ENCODE data around the gene ZEB1.
"Not testable (repeated sequence)": the region's sequence is repeated elsewhere in the genome, so short reads cannot be mapped to it uniquely, and the experiment has no call there.

ZEB1 gene

GRCh38 chr10:31359979-31360378, 41.0 kb downstream of the ZEB1 start:
- peaks cover 22% of the 10 kb centered on the region for H4K20me1 ChIP-seq (ENCODE audit: insufficient read depth, low read length, poor library complexity, severe bottlenecking)
- no peak overlapping the region for H3K9ac ChIP-seq (ENCODE audit: low read depth, low read length, poor library complexity, severe bottlenecking)
- no peaks in the 10 kb centered on the region for H3K9me3 ChIP-seq (ENCODE audit: insufficient read depth, low read depth, low read length)
- no peak overlapping the region for H3K4me3 ChIP-seq (ENCODE audit: low read length, poor library complexity, severe bottlenecking)
- no peaks in the 10 kb centered on the region for H3K27me3 ChIP-seq (ENCODE audit: insufficient read depth, low read length, poor library complexity, severe bottlenecking)
- peaks cover 5% of the 10 kb centered on the region for H3K4me1 ChIP-seq (ENCODE audit: insufficient read depth, low read length, poor library complexity, severe bottlenecking)
- H3K4me2 ChIP-seq (ENCODE audit: low read depth, low read length, poor library complexity, severe bottlenecking), result no peak overlapping the region
- no peak overlapping the region for H2AFZ ChIP-seq (ENCODE audit: low read length)
- peaks cover 84% of the 10 kb centered on the region for H3K79me2 ChIP-seq (ENCODE audit: insufficient read depth, low read length)
- peaks cover 5% of the 10 kb centered on the region; the same call in 1 of the 2 replicates for H3K36me3 ChIP-seq (ENCODE audit: insufficient read depth, low read length)
- no peaks in the 10 kb centered on the region for H3F3A ChIP-seq (ENCODE audit: low read depth)
- TF ChIP-seq CTCF (conservative IDR thresholded peaks at IDR 0.05; ENCODE audit: low read length) (no peak), EZH2phosphoT487 (IDR thresholded peaks at IDR 0.05; ENCODE audit: borderline replicate concordance) (no peak)
- H3K9me2 ChIP-seq (replicated peaks; ENCODE audit: low read depth, low read length), result no peaks in the 10 kb centered on the region

DNA sequence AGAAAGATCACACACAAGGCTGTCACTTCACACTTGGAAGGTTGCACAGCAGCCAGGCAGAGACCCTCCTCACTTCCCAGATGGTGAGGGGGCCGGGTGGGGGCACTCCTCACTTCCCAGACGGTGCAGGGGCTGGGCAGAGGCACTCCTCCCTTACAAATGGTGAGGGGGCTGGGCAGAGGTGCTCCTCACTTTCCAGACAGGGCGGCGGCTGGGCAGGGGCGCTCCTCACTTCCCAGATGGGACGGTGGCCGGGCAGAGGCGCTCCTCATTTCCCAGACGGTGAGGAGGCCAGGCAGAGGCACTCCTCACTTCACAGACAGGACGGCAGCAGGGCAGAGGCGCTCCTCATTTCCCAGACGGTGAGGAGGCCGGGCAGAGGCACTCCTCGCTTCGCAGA, 42.5 kb downstream of the ZEB1 start:
- H3F3A ChIP-seq (ENCODE audit: low read depth); H3K27me3 ChIP-seq (ENCODE audit: insufficient read depth, low read length, poor library complexity, severe bottlenecking); H3K9ac ChIP-seq (ENCODE audit: low read depth, low read length, poor library complexity, severe bottlenecking); H3K36me3 ChIP-seq (ENCODE audit: insufficient read depth, low read length); H3K4me2 ChIP-seq (ENCODE audit: low read depth, low read length, poor library complexity, severe bottlenecking); H3K4me3 ChIP-seq (ENCODE audit: low read length, poor library complexity, severe bottlenecking); H3K9me2 ChIP-seq (replicated peaks; ENCODE audit: low read depth, low read length); H3K9me3 ChIP-seq (ENCODE audit: insufficient read depth, low read depth, low read length); H2AFZ ChIP-seq (ENCODE audit: low read length); H3K4me1 ChIP-seq (ENCODE audit: insufficient read depth, low read length, poor library complexity, severe bottlenecking): not testable (repeated sequence)
- Histone ChIP-seq H4K20me1 (ENCODE audit: insufficient read depth, low read length, poor library complexity, severe bottlenecking) (peaks cover 25% of the 10 kb centered on the region), H3K79me2 (ENCODE audit: insufficient read depth, low read length) (peaks cover 80% of the 10 kb centered on the region)

DNA sequence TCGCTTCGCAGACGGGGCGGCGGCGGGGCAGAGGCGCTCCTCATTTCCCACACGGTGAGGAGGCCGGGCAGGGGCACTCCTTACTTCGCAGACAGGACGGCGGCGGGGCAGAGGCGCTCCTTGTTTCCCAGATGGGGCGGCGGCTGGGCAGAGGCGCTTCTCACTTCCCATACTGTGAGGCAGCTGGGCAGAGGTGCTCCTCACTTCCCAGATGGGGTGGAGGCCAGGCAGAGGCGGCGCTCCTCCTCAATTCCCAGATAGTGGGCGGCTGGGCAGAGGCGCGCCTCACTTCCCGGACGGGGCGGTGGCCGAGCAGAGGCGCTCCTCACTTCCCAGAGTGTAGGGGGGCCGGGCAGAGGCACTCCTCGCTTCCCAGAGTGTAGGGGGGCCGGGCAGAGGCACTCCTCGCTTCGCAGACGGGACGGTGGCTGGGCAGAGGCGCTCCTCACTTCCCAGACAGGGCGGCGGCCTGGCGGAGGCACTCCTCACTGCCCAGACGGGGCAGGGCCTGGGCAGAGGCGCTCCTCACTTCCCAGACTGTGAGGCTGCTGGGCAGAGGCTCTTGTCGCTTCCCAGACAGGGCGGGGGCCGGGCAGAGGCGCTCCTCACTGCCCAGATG, 43.1 kb downstream of the ZEB1 start:
- H3K79me2 ChIP-seq (ENCODE audit: insufficient read depth, low read length), result peaks cover 80% of the 10 kb centered on the region
- H3K9me3 ChIP-seq (ENCODE audit: insufficient read depth, low read depth, low read length), result no peaks in the 10 kb centered on the region
- TF ChIP-seq CTCF (conservative IDR thresholded peaks at IDR 0.05; ENCODE audit: low read length), result no peak
- TF ChIP-seq EZH2phosphoT487 (IDR thresholded peaks at IDR 0.05; ENCODE audit: borderline replicate concordance), result no peak
- H3K4me2 ChIP-seq (ENCODE audit: low read depth, low read length, poor library complexity, severe bottlenecking), result no peak overlapping the region
- H3K9ac ChIP-seq (ENCODE audit: low read depth, low read length, poor library complexity, severe bottlenecking), result no peak overlapping the region
- H3K4me1 ChIP-seq (ENCODE audit: insufficient read depth, low read length, poor library complexity, severe bottlenecking), result peaks cover 5% of the 10 kb centered on the region
- no peak overlapping the region for H3K4me3 ChIP-seq (ENCODE audit: low read length, poor library complexity, severe bottlenecking)
- H4K20me1 ChIP-seq (ENCODE audit: insufficient read depth, low read length, poor library complexity, severe bottlenecking), result peaks cover 29% of the 10 kb centered on the region
- H3K27me3 ChIP-seq (ENCODE audit: insufficient read depth, low read length, poor library complexity, severe bottlenecking), result no peaks in the 10 kb centered on the region
- H3K9me2 ChIP-seq (replicated peaks; ENCODE audit: low read depth, low read length), result no peaks in the 10 kb centered on the region
- no peaks in the 10 kb centered on the region for H3F3A ChIP-seq (ENCODE audit: low read depth)
- H2AFZ ChIP-seq (ENCODE audit: low read length), result no peak overlapping the region
- H3K36me3 ChIP-seq (ENCODE audit: insufficient read depth, low read length), result peaks cover 5% of the 10 kb centered on the region; the same call in 1 of the 2 replicates

DNA sequence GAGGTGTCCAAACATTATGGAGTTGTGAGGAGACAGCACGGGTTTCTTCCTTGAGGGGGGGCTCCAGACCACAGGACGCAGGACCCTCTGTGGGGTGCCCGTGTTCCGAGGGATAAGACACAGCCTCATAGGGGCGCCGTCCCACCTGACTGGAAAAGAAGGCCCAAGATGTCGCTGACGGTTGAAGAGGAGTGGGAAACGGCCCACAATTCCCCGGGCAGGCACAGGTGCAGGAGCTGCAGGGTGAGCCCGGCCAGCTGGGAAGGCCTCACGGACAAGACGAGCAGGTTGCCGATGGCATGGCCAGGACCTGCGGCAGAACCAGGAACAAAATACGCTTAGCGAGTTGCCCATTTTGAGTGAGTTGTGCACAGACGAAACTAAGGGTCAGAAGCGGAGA, 44.7 kb downstream of the ZEB1 start:
- not testable (repeated sequence) for H3K9me3 ChIP-seq (ENCODE audit: insufficient read depth, low read depth, low read length); H3K9me2 ChIP-seq (replicated peaks; ENCODE audit: low read depth, low read length); H3F3A ChIP-seq (ENCODE audit: low read depth); H3K4me2 ChIP-seq (ENCODE audit: low read depth, low read length, poor library complexity, severe bottlenecking); H2AFZ ChIP-seq (ENCODE audit: low read length); H3K27me3 ChIP-seq (ENCODE audit: insufficient read depth, low read length, poor library complexity, severe bottlenecking); H3K4me1 ChIP-seq (ENCODE audit: insufficient read depth, low read length, poor library complexity, severe bottlenecking); H3K9ac ChIP-seq (ENCODE audit: low read depth, low read length, poor library complexity, severe bottlenecking); H3K4me3 ChIP-seq (ENCODE audit: low read length, poor library complexity, severe bottlenecking); H3K36me3 ChIP-seq (ENCODE audit: insufficient read depth, low read length)
- H3K79me2 ChIP-seq (ENCODE audit: insufficient read depth, low read length), result peaks cover 79% of the 10 kb centered on the region
- H4K20me1 ChIP-seq (ENCODE audit: insufficient read depth, low read length, poor library complexity, severe bottlenecking), result peaks cover 25% of the 10 kb centered on the region

GRCh38 chr10:31364238-31364637, 45.2 kb downstream of the ZEB1 start:
- H3F3A ChIP-seq (ENCODE audit: low read depth); H3K9ac ChIP-seq (ENCODE audit: low read depth, low read length, poor library complexity, severe bottlenecking); H3K9me3 ChIP-seq (ENCODE audit: insufficient read depth, low read depth, low read length); H3K27me3 ChIP-seq (ENCODE audit: insufficient read depth, low read length, poor library complexity, severe bottlenecking); H3K4me1 ChIP-seq (ENCODE audit: insufficient read depth, low read length, poor library complexity, severe bottlenecking); H3K4me3 ChIP-seq (ENCODE audit: low read length, poor library complexity, severe bottlenecking); H3K36me3 ChIP-seq (ENCODE audit: insufficient read depth, low read length); H2AFZ ChIP-seq (ENCODE audit: low read length); H3K9me2 ChIP-seq (replicated peaks; ENCODE audit: low read depth, low read length); H3K4me2 ChIP-seq (ENCODE audit: low read depth, low read length, poor library complexity, severe bottlenecking): not testable (repeated sequence)
- H4K20me1 ChIP-seq (ENCODE audit: insufficient read depth, low read length, poor library complexity, severe bottlenecking), result peaks cover 23% of the 10 kb centered on the region
- H3K79me2 ChIP-seq (ENCODE audit: insufficient read depth, low read length), result peaks cover 79% of the 10 kb centered on the region
